DOHH2 (cell line): Measurements from ENCODE around the gene NFX1.
"Not testable (repeated sequence)": the region's sequence is repeated elsewhere in the genome, so short reads cannot be mapped to it uniquely, and the experiment has no call there.

Source experiments
- H3F3A ChIP-seq: fragments of 200-600 bp; sonication (generic), shearing (Covaris generic); 2 replicates; pipeline ENCODE4 v1.6.0; 2016; ENCODE audit warnings: antibody characterized with exemption, mild to moderate bottlenecking; ENCODE audit not compliant: control insufficient read depth, insufficient read depth
- H3K27ac ChIP-seq: fragments of 200-600 bp; sonication (generic); 2 replicates; pipeline ENCODE4 v1.5.1; 2014; ENCODE audit warnings: low read depth, mild to moderate bottlenecking, low read length, moderate library complexity
- H3K27me3 ChIP-seq: fragments of 200-600 bp; sonication (generic); 2 replicates; pipeline ENCODE4 v1.6.1; 2014; ENCODE audit warnings: mild to moderate bottlenecking, low read length, mixed read lengths; ENCODE audit not compliant: control insufficient read depth
- H3K36me3 ChIP-seq: fragments of 200-600 bp; sonication (generic); 2 replicates; pipeline ENCODE4 v1.6.1; 2014; ENCODE audit warnings: mild to moderate bottlenecking, low read length, moderate library complexity, mixed read lengths; ENCODE audit not compliant: control insufficient read depth
- H3K4me1 ChIP-seq: fragments of 200-600 bp; sonication (generic); 2 replicates; pipeline ENCODE4 v1.6.1; 2014; ENCODE audit warnings: mild to moderate bottlenecking, low read length, mixed read lengths; ENCODE audit not compliant: control insufficient read depth
- H3K4me2 ChIP-seq: fragments of 200-600 bp; sonication (generic); 2 replicates; pipeline ENCODE4 v1.6.0; 2014; ENCODE audit warnings: mild to moderate bottlenecking, low read length, moderate library complexity
- H3K4me3 ChIP-seq: fragments of 200-600 bp; sonication (generic); 2 replicates; pipeline ENCODE4 v1.5.1; 2014; ENCODE audit warnings: mild to moderate bottlenecking, low read length, mixed read lengths
- H3K79me2 ChIP-seq: fragments of 200-600 bp; sonication (generic); 2 replicates; pipeline ENCODE4 v1.6.1; 2014; ENCODE audit warnings: mild to moderate bottlenecking, low read length, mixed read lengths; ENCODE audit not compliant: control insufficient read depth
- H3K9me2 ChIP-seq: fragments of 200-600 bp; sonication (generic); replicated peaks from 2 replicates; pipeline ENCODE4 v1.6.1; 2014; ENCODE audit warnings: mild to moderate bottlenecking, low read length, mixed read lengths; ENCODE audit not compliant: control insufficient read depth
- H3K9me3 ChIP-seq: fragments of 200-600 bp; sonication (generic); 2 replicates; pipeline ENCODE4 v1.6.1; 2014; ENCODE audit warnings: antibody characterized with exemption, low read length, mixed read lengths; ENCODE audit not compliant: control insufficient read depth, insufficient read depth
- H4K20me1 ChIP-seq: fragments of 200-600 bp; sonication (generic); 2 replicates; pipeline ENCODE4 v1.6.0; 2014; ENCODE audit warnings: low read depth, mild to moderate bottlenecking, antibody characterized with exemption, low read length, moderate library complexity; ENCODE audit not compliant: control insufficient read depth, insufficient read depth
- EZH2phosphoT487 ChIP-seq: fragments of 200-600 bp; sonication (generic); IDR thresholded peaks from 2 replicates; pipeline ENCODE4 v1.6.1; 2017; ENCODE audit warnings: borderline replicate concordance, mild to moderate bottlenecking, antibody characterized with exemption, low read length, moderate library complexity, mixed read lengths
- TF ChIP-seq, protein P1 (sequence below): fragments of 200-600 bp; sonication (generic); IDR thresholded peaks from one replicate; pipeline ENCODE4 v1.5.1; 2014; ENCODE audit warnings: antibody characterized with exemption, mild to moderate bottlenecking, low read depth, low read length; ENCODE audit not compliant: poor library complexity, severe bottlenecking

The NFX1 gene

DNA sequence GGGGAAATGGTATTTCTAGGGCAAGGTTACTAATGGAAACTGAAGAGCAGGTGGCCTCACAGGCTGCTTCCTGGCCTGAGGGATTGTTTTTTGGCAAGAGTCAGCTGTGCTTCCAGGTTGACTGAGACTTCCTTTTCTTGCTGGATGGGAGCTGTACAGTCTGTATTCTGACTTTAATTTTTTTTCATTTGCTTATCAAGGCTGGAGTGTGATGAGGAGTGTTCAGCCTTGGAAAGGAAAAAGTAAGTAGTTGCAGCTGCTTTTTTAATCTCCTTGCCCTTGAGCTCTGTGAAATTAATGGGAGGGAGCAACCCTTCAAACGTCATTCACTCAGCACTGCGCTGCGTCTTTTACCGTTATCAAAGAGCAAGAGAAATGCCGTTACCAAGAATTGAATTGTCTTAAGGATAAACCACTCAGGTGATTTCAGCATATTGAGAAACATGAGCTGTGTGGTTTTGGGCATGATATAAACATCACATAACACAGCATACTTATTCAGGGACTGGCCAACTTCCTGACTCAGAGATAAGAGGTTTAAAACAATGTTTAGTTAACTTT lies 64.4 kb downstream of the NFX1 start:
- no peak overlapping the region for H3K4me3 ChIP-seq
- H3K27me3 ChIP-seq: no peaks in the 10 kb centered on the region
- H3K4me1 ChIP-seq: no peaks in the 10 kb centered on the region
- H3K27ac ChIP-seq: no peak overlapping the region
- no peaks in the 10 kb centered on the region for H3K79me2 ChIP-seq
- H3F3A ChIP-seq: no peaks in the 10 kb centered on the region
- no peaks in the 10 kb centered on the region for H3K9me2 ChIP-seq
- TF ChIP-seq, protein P1, sequence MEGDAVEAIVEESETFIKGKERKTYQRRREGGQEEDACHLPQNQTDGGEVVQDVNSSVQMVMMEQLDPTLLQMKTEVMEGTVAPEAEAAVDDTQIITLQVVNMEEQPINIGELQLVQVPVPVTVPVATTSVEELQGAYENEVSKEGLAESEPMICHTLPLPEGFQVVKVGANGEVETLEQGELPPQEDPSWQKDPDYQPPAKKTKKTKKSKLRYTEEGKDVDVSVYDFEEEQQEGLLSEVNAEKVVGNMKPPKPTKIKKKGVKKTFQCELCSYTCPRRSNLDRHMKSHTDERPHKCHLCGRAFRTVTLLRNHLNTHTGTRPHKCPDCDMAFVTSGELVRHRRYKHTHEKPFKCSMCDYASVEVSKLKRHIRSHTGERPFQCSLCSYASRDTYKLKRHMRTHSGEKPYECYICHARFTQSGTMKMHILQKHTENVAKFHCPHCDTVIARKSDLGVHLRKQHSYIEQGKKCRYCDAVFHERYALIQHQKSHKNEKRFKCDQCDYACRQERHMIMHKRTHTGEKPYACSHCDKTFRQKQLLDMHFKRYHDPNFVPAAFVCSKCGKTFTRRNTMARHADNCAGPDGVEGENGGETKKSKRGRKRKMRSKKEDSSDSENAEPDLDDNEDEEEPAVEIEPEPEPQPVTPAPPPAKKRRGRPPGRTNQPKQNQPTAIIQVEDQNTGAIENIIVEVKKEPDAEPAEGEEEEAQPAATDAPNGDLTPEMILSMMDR: no peak
- no peak for TF ChIP-seq EZH2phosphoT487
- no peaks in the 10 kb centered on the region for H3K9me3 ChIP-seq
- H3K4me2 ChIP-seq: no peak overlapping the region
- peaks cover 25% of the 10 kb centered on the region for H3K36me3 ChIP-seq
- H4K20me1 ChIP-seq: no peaks in the 10 kb centered on the region

DNA sequence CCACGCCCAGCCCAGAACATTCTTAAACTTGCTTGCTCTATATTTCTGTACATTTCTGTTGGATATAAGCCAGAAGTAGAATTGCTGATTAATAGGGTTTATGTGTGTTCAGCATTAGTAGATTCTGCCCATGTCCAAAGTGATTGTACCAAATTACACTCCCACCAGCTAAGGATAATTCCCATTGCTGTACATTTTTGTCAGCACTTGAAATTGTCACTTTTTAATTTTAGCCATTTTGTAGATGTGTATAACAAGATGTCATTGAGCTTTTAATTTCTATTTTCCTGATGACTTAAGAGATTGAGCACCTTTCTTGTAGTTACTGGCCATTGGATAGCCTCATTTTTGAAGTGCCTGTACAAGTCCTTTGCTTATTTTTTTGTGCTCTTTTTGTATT lies 65.6 kb downstream of the NFX1 start:
- Histone ChIP-seq H3K4me1 (no peaks in the 10 kb centered on the region), H3F3A (no peaks in the 10 kb centered on the region), H3K4me2 (no peak overlapping the region), H3K27me3 (no peaks in the 10 kb centered on the region), H3K27ac (no peak overlapping the region), H3K9me3 (no peaks in the 10 kb centered on the region), H3K36me3 (peaks cover 34% of the 10 kb centered on the region), H3K9me2 (no peaks in the 10 kb centered on the region), H3K4me3 (no peak overlapping the region), H3K79me2 (no peaks in the 10 kb centered on the region), H4K20me1 (no peaks in the 10 kb centered on the region)
- no peak for TF ChIP-seq EZH2phosphoT487
- TF ChIP-seq, protein P1: no peak

DNA sequence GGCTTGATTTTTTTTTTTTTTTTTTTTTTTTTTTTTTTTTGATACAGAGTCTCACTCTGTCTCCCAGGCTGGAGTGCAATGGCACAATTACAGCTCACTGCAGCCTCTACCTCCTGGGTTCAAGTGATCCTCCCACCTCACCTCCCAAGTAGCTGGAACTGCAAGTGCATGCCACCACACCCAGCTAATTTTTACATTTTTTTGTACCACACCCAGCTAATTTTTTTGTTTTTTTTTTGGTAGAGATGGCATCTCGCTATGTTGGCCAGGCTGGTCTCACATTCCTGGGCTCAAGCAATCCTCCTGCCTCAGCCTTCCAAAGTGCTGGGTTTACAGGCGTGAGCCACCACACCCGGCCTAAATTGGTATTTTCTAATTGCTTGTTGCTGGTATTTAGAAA lies 68.3 kb downstream of the NFX1 start:
- H3K4me3 ChIP-seq, H3K9me2 ChIP-seq, H4K20me1 ChIP-seq, H3K4me2 ChIP-seq, H3K27me3 ChIP-seq, H3K9me3 ChIP-seq, H3K79me2 ChIP-seq, H3K4me1 ChIP-seq, H3K27ac ChIP-seq, H3F3A ChIP-seq: not testable (repeated sequence)
- H3K36me3 ChIP-seq: peaks cover 35% of the 10 kb centered on the region

DNA sequence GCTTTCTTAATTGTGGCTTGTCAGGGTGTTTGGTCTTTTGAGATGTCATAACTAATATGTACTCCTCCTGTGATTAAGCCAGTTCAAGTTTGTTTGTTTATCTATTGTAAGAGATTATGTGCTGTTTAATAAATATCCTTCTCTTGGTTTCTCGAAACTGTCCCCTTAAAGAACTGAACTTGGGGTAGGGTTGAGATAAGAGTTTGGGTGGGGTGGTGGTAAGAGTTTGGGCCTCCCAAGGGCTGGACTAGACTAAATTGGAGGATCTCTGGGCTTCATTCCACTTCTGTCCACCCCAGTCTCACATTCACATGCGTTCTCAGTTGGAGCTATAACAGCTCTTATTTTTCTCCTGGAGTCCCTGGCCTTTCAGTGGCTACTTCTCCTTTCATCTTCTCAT lies 73.8 kb downstream of the NFX1 start:
- Histone ChIP-seq H3K4me2 (no peak overlapping the region), H3F3A (no peaks in the 10 kb centered on the region), H3K9me2 (no peaks in the 10 kb centered on the region), H3K9me3 (no peaks in the 10 kb centered on the region), H4K20me1 (no peaks in the 10 kb centered on the region), H3K27me3 (no peaks in the 10 kb centered on the region), H3K4me3 (no peak overlapping the region), H3K4me1 (no peaks in the 10 kb centered on the region), H3K36me3 (peaks cover 51% of the 10 kb centered on the region), H3K27ac (no peak overlapping the region), H3K79me2 (no peaks in the 10 kb centered on the region)
- TF ChIP-seq EZH2phosphoT487: no peak
- TF ChIP-seq, protein P1: no peak

DNA sequence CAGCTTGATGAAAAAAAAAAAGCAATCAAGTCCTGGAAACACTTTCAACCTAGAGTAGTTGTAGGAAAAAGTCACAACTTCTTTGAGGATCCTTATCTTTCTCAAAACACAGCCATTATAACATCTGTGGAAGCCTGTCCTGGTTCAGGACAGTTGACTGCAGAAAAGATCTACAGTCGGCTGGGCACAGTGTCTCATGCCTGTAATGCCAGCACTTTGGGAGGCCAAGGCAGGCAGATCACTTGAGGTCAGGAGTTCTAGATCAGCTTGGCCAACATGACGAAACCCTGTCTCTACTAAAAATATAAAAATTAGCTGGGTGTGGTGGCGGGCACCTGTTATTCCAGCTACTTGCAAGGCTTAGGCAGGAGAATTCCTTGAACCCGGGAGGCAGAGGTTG lies 74.5 kb downstream of the NFX1 start:
- H3K36me3 ChIP-seq: peaks cover 48% of the 10 kb centered on the region
- not testable (repeated sequence) for H3K27me3 ChIP-seq

More for the DNA sequence above, 74.5 kb downstream of the NFX1 start:
- not testable (repeated sequence) for H3K4me1 ChIP-seq, H3K4me3 ChIP-seq, H4K20me1 ChIP-seq, H3K9me3 ChIP-seq, H3F3A ChIP-seq, H3K27ac ChIP-seq, H3K79me2 ChIP-seq, H3K4me2 ChIP-seq, H3K9me2 ChIP-seq
